H1 (cell line): ENCODE data around the gene UNC13C. TPM values are rescaled to one million over a fixed set of nuclear protein-coding genes. Genes with fewer than 3 reads are reported as not detected.

ENCODE experiments used
- CBX8 ChIP-seq: fragments of 300-800, 300-1000 bp; sonication (generic); IDR thresholded peaks from 2 replicates; pipeline ENCODE4 v1.7.1; 2016; ENCODE audit warnings: low read depth, low read length, borderline replicate concordance
- CHD7 ChIP-seq: fragments of 300-600 bp; sonication (generic); IDR thresholded peaks from 2 replicates; pipeline ENCODE4 v1.7.1; 2012; ENCODE audit warnings: low read length, moderate library complexity, mild to moderate bottlenecking, inconsistent platforms; ENCODE audit not compliant: insufficient replicate concordance
- KDM1A ChIP-seq: fragments of 200-600, 300-600 bp; sonication (generic); IDR thresholded peaks from 2 replicates; pipeline ENCODE4 v1.7.1; 2016; ENCODE audit warnings: mild to moderate bottlenecking, low read length, borderline replicate concordance
- TAF7 ChIP-seq: optimal IDR thresholded peaks from 2 replicates; pipeline ENCODE3; 2011; ENCODE audit warnings: low read depth, mild to moderate bottlenecking, inconsistent platforms, low read length, moderate library complexity, borderline replicate concordance
- polyA plus RNA-seq, 7 experiments: library from polyadenylated mRNA; depleted of rRNA in 3 of 7; stranded (reverse) in 5 of 7; unstranded in 2 of 7; fragments of >200 nt in 5 of 7; fragments of 200-250 nt in 2 of 7; gene quantifications; 1 replicate in 5 of 7; 2 replicates in 1 of 7; 4 replicates in 1 of 7; pipeline versions ENCODE4 v1.2.1 to v1.2.3, GENCODE V29; 2011 to 2013; ENCODE audit warnings: missing spikeins in 2 of 7, mixed read lengths in 2 of 7
- total RNA-seq: library from RNA; stranded (reverse); fragmentation: NEBNext Ultra II Directional; extraction: Animal tissue kit (Norgen Biotek cat#: 25700); gene quantifications from 2 replicates; pipeline ENCODE4 v1.2.1, GENCODE V29; 2021
- TF ChIP-seq, protein P1 (sequence below): IDR thresholded peaks from 2 replicates; pipeline ENCODE4 v1.6.1; 2011; ENCODE audit warnings: low read length, improper control_type of control experiment
- TF ChIP-seq, protein P2 (sequence below): IDR thresholded peaks from 2 replicates; pipeline ENCODE4 v1.6.1; 2011; ENCODE audit warnings: low read depth, mild to moderate bottlenecking, low read length; ENCODE audit not compliant: insufficient read depth

Gene UNC13C
- total and polyA plus RNA-seq, 2 of the 8 experiments (the other 6 are each of a cell fraction or from before 2014, with no cell fraction given): 0.02 to 0.13 TPM

DNA sequence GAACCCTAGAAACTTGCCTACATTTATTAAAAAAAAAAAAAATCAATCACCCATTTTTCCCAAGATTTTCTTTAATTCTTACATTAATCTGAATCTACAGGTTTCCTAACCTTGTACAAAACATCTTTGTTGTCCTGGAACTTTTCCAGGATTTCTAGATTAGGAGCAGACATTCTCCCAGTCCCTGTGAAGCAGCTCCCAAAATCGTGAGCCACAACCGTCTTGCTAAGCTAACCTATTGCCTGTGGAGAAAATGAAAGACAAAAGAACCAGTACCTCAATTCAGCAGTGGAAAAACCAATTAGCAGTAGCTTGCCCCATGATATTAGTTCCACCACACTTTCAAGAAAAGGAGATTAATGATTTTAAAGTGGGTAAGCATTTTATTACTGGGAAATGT is 522.1 kb downstream of the UNC13C start (continued):
- TF ChIP-seq CHD7 (no peak), TAF7 (no peak), CBX8 (no peak), KDM1A (no peak)
- TF ChIP-seq, protein P1, sequence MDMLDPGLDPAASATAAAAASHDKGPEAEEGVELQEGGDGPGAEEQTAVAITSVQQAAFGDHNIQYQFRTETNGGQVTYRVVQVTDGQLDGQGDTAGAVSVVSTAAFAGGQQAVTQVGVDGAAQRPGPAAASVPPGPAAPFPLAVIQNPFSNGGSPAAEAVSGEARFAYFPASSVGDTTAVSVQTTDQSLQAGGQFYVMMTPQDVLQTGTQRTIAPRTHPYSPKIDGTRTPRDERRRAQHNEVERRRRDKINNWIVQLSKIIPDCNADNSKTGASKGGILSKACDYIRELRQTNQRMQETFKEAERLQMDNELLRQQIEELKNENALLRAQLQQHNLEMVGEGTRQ: no peak
- TF ChIP-seq, protein P2, sequence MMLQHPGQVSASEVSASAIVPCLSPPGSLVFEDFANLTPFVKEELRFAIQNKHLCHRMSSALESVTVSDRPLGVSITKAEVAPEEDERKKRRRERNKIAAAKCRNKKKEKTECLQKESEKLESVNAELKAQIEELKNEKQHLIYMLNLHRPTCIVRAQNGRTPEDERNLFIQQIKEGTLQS: no peak
